GM19395 (cell line): Measurements from ENCODE around the gene ELMO1.

Experiments
- ATAC-seq: cut with Tn5 transposase; IDR thresholded peaks from one replicate; pipeline ENCODE4 v1.9.1; 2021; ENCODE audit warnings: mild to moderate bottlenecking, moderate library complexity; ENCODE audit not compliant: unreplicated experiment

The ELMO1 gene

GRCh38 chr7:37475646-37476045 lies 27.0 kb upstream of the ELMO1 start:
- ATAC-seq = no peak

DNA sequence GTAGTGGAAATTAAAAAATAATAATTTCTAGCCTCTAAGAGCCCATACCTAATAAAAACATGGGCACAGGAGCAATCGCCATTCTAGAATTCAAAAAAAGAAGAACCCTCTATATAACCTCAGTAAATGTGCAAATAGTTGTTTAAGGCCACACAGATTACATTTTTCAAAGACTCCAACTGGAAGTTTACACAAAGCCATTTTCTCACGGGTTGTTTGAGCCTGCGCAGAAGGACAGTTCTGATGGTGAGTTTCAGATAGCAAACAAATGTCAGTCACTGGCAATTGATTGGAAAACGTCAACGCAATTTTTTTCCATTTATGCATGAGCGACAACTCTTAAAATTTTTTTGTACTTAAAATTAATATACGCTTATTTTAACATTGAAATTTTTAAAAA lies 23.0 kb upstream of the ELMO1 start:
- ATAC-seq = no peak

DNA sequence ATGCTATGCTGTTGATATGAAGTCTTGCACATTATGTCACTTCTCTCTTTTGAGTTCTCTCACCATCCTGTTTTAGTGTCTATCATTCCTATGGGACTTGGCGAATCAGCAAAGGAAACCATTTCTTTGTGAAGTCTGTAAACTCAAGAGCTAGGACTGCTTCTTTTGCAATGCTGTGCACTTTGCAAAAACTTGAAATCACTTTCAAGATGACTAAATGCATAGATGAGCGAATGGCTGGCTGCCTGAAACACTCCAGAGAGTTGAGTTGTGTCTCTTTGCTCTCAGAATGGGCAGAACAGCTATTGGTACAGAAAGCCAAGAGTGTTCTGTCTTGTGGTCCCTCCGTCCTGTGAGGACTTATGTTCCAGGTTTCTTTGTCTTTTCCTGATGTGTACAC lies 18.3 kb upstream of the ELMO1 start:
- ATAC-seq = no peak

DNA sequence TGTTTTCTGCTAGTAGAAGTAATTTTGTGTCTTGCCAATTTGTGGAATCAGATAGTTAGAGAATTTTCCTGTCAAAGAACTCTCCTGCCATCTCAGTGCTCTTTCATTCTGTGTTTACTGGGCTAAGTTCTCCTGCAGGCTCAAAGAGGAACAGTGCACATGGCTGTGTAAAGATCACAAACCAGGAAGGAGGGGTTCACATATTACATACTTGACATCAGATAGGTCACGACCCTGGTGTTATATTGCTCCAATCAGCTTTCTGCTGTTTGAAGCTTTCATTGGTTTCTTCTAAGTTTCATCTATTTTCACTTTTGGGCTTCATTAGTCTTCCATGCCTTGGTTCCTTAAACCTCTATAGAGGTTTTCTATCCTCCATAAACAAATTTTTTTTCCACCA lies 13.5 kb upstream of the ELMO1 start:
- ATAC-seq = no peak

GRCh38 chr7:37455081-37455480 lies 6.4 kb upstream of the ELMO1 start:
- ATAC-seq = no peak

GRCh38 chr7:37452346-37452745 lies 3.7 kb upstream of the ELMO1 start:
- no peak for ATAC-seq

DNA sequence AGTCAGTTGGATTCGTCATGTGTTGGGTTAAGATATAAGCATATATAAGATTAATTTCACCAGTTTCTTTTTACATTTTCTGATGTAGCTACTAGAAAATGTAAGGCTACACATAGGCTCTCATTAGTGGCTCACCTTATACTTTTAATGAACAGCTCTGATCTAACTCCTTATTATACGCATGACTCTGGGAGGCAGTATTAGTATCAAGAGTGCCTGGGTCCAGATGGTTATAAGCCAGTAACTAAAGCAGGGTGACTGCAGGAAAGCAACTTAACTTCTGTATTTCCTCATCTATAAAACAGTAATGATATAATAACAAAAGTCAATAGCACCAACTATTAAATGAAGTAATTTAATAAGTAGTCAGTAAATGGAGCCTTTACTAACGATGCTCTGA lies 1.4 kb upstream of the ELMO1 start:
- no peak for ATAC-seq

DNA sequence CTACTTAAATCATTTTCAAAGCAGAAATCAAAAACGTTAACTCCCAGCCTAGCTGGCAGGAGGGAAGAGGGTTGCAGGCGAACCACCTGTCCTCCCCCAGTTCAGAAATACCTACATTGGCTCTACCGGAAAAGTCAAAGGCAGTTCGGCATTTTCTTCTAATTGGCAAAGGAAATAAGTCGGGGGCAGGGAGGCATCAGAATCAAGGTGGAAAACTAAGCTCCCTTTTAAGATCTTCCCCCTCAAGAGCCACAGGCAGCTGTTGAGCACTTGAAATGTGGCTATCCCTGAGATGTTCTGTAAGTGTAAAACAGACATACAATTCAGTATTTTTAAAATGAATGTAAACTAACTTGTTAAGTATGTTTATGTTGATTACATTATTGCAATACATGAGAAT lies 957 bp upstream of the ELMO1 start:
- no peak for ATAC-seq

- peak; percentile 27 for ATAC-seq
Measured at GRCh38 chr7:37448011-37448635, 541 bp downstream of the ELMO1 start.

GRCh38 chr7:37446371-37446770 lies 2.3 kb downstream of the ELMO1 start:
- no peak for ATAC-seq

DNA sequence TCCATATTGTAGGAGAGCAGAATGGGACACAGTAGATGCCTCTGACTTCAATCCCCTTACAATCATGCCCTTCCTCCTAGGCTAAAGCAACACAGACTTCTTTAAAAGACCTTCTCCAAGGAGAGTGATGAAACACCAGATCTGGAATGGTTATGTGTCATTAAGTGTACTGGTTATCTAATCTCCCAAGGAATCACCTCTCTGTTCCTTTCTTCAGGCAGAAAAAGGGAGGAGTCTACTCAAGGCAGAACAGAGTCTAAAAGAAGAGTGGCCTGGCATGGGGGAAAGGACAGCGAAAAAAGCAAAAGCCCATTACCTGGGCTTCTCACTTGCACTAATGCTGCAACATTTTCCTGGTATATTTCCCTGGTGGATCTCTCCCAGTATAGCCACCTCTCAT lies 2.9 kb downstream of the ELMO1 start:
- ATAC-seq = no peak

GRCh38 chr7:37445064-37445723 lies 3.5 kb downstream of the ELMO1 start:
- ATAC-seq = no peak

DNA sequence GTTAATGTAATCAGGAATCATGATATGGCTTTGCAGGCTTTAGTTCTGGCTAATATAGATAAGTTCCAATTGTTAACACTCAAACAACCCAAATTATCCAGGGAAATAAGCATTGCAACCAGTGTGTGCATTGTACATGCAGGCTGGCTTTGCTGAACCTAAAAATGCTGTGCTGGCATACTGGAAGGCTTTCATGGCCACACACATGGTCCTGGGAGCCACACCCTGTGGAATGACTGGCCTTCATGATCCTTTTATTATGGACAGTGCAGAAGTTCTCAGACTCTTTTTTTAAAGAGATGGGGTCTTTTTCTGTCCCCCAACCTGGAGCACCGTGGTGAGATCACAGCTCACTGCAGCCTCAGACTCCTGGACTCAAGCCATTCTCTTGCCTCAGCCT lies 5.0 kb downstream of the ELMO1 start:
- no peak for ATAC-seq

DNA sequence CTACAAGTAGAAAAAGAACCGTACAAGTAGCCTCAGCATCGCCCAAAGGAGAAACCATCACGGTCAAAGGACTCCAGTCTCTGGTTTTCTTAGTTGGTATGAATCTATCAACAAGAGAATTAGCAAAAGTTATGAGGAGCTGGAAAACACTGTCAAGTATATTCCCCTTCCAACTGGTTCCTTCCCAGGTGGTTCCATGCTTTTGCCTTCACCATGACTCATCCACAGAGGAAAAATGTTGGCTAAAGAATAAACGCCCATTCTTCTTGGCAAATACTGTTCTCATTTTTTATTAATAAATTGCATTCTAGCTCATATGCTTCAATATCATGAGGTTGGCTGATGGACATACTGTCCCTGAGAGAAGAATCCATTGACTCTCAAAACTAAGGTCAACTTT lies 6.4 kb downstream of the ELMO1 start:
- no peak for ATAC-seq

- no peak for ATAC-seq
Measured at GRCh38 chr7:37441816-37442215, 6.8 kb downstream of the ELMO1 start.

DNA sequence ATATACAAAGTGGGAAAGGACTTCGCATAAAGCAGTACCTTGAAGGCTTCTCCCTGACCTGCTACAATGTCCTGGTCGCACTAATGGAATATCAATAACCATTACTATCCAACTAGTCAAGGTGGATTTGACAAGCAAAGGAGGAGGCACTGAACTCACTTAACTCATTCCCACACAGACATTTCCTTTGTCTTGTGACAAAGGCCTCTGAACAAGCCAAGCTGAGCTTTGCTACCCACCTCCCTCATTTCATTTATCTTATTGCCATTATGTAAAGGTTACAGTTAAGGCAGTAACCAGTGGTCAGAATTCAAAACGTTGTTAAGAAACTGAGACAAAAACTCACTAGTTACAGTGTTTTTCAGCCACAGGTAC lies 7.3 kb downstream of the ELMO1 start:
- ATAC-seq = no peak

GRCh38 chr7:37440738-37441385 lies 7.8 kb downstream of the ELMO1 start:
- no peak for ATAC-seq

DNA sequence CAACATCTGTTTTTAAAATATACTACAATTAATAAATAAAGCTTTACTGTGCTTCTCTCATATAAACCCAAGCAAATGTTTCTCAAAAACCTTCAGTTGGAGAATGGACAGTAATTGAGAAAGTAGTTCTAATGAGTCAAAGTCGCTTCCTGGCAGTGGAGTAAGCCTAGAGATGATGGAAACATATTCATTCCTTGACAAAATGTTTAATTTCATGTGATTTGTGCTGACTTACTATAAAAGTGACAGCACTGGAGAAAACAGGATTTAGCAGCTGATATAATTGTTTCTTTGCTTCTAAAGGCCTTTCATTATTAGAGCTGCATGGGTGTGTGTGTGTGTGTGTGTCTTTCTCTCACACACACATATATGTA lies 9.0 kb downstream of the ELMO1 start:
- ATAC-seq = no peak

- ATAC-seq = no peak
Measured at GRCh38 chr7:37438906-37439652, 9.6 kb downstream of the ELMO1 start.

GRCh38 chr7:37435156-37435855 lies 13.4 kb downstream of the ELMO1 start:
- no peak for ATAC-seq

- ATAC-seq = no peak
Measured at GRCh38 chr7:37434529-37434928, 14.1 kb downstream of the ELMO1 start.
